GM23338 (cell line): ENCODE measurements around the gene DENND2A. TPM values are rescaled to one million over a fixed set of nuclear protein-coding genes. Genes with fewer than 3 reads are reported as not detected.

ENCODE experiments used
- ATAC-seq: fragments of 200-7000 bp; cut with Tn5 transposase; 3 replicates; pipeline ENCODE4 v1.9.1; 2020
- DNase-seq: peaks from one replicate; pipeline ENCODE4 v3.0.0-alpha.2; 2015; ENCODE audit warnings: low spot score
- H2AFZ ChIP-seq: fragments of 200-600 bp; sonication (generic); 2 replicates; pipeline ENCODE4 v1.8.0; 2016; ENCODE audit warnings: antibody characterized with exemption, mild to moderate bottlenecking, moderate library complexity
- H3F3A ChIP-seq: fragments of 200-600 bp; sonication (generic); replicated peaks from 2 replicates; pipeline ENCODE4 v1.8.0; 2017; ENCODE audit warnings: antibody characterized with exemption, mixed run types, low read depth
- H3K27ac ChIP-seq: fragments of 200-600 bp; sonication (generic); 2 replicates; pipeline ENCODE4 v1.6.1; 2016; ENCODE audit warnings: low read depth
- H3K27me3 ChIP-seq: fragments of 200-600 bp; sonication (generic); 2 replicates; pipeline ENCODE4 v1.8.0; 2016; ENCODE audit warnings: mild to moderate bottlenecking, mixed run types, moderate library complexity; ENCODE audit not compliant: insufficient read depth
- H3K36me3 ChIP-seq: fragments of 200-600 bp; sonication (generic); 2 replicates; pipeline ENCODE4 v1.8.0; 2016; ENCODE audit warnings: mild to moderate bottlenecking; ENCODE audit not compliant: insufficient read depth
- H3K4me1 ChIP-seq: fragments of 200-600 bp; sonication (generic); 2 replicates; pipeline ENCODE4 v1.8.0; 2016; ENCODE audit warnings: mild to moderate bottlenecking, moderate library complexity; ENCODE audit not compliant: insufficient read depth
- H3K4me2 ChIP-seq: fragments of 200-600 bp; sonication (generic); 2 replicates; pipeline ENCODE4 v1.7.1; 2017; ENCODE audit warnings: mixed run types
- H3K4me3 ChIP-seq: fragments of 200-600 bp; sonication (generic); 2 replicates; pipeline ENCODE4 v1.6.1; 2016; ENCODE audit warnings: mixed run types
- H3K79me2 ChIP-seq: fragments of 200-600 bp; sonication (generic); replicated peaks from 2 replicates; pipeline ENCODE4 v1.8.0; 2017; ENCODE audit warnings: mild to moderate bottlenecking; ENCODE audit not compliant: insufficient read depth
- H3K9me2 ChIP-seq: fragments of 200-600 bp; sonication (generic); 2 replicates; pipeline ENCODE4 v1.8.0; 2017; ENCODE audit not compliant: insufficient read depth
- H4K20me1 ChIP-seq: fragments of 200-600 bp; sonication (generic); replicated peaks from 2 replicates; pipeline ENCODE4 v1.8.0; 2017; ENCODE audit warnings: mild to moderate bottlenecking; ENCODE audit not compliant: insufficient read depth
- H3K27ac Mint-ChIP-seq: 2 replicates; pipeline ENCODE4 v1.8.0; 2020; ENCODE audit warnings: inconsistent platforms, mild to moderate bottlenecking, moderate library complexity, mixed read lengths
- H3K27me3 Mint-ChIP-seq: 3 replicates; pipeline ENCODE4 v1.8.0; 2022; ENCODE audit warnings: low read depth, mild to moderate bottlenecking, moderate library complexity, mixed read lengths, inconsistent platforms; ENCODE audit not compliant: insufficient read depth, poor library complexity
- H3K36me3 Mint-ChIP-seq: 3 replicates; pipeline ENCODE4 v1.8.0; 2021; ENCODE audit warnings: low read depth, mild to moderate bottlenecking, inconsistent platforms, moderate library complexity, mixed read lengths
- H3K4me1 Mint-ChIP-seq: 3 replicates; pipeline ENCODE4 v1.8.0; 2020; ENCODE audit warnings: mild to moderate bottlenecking, inconsistent platforms, mixed read lengths
- H3K4me3 Mint-ChIP-seq: 3 replicates; pipeline ENCODE4 v1.8.0; 2021; ENCODE audit warnings: moderate library complexity, mild to moderate bottlenecking, inconsistent platforms, mixed read lengths
- H3K9me3 Mint-ChIP-seq: 3 replicates; pipeline ENCODE4 v1.8.0; 2020; ENCODE audit warnings: moderate library complexity, mild to moderate bottlenecking, inconsistent platforms, mixed read lengths
- CREB1 ChIP-seq: fragments of 250-450 bp; sonication (Bioruptor Pico); IDR thresholded peaks from 2 replicates; pipeline ENCODE4 v1.5.0; 2020; ENCODE audit warnings: low read depth, mild to moderate bottlenecking, moderate library complexity
- EZH2phosphoT487 ChIP-seq: fragments of 200-600 bp; sonication (generic); IDR thresholded peaks from one replicate; pipeline ENCODE4 v1.8.1; 2018; ENCODE audit warnings: antibody characterized with exemption; ENCODE audit not compliant: unreplicated experiment
- JUNB ChIP-seq: IDR thresholded peaks from one replicate; pipeline ENCODE4 v1.6.1; 2016; ENCODE audit warnings: antibody characterized with exemption; ENCODE audit not compliant: unreplicated experiment
- POLR2AphosphoS5 ChIP-seq: IDR thresholded peaks from 2 replicates; pipeline ENCODE4 v1.6.1; 2016; ENCODE audit warnings: antibody characterized with exemption, low read depth
- REST ChIP-seq: IDR thresholded peaks from one replicate; pipeline ENCODE4 v1.6.1; 2018; ENCODE audit warnings: antibody characterized with exemption; ENCODE audit not compliant: unreplicated experiment
- STAT1 ChIP-seq: IDR thresholded peaks from one replicate; pipeline ENCODE4 v1.6.1; 2016; ENCODE audit warnings: antibody characterized with exemption; ENCODE audit not compliant: unreplicated experiment
- ZNF114 ChIP-seq: fragments of 250-450 bp; sonication (Bioruptor Pico); IDR thresholded peaks from 2 replicates; pipeline ENCODE4 v1.5.0; 2020; ENCODE audit warnings: mild to moderate bottlenecking, moderate library complexity
- ZNF331 ChIP-seq: fragments of 250-450 bp; sonication (Bioruptor Pico); IDR thresholded peaks from 2 replicates; pipeline ENCODE4 v1.5.0; 2020; ENCODE audit warnings: low read depth, mild to moderate bottlenecking, moderate library complexity
- ZNF462 ChIP-seq: fragments of 250-450 bp; sonication (Bioruptor Pico); IDR thresholded peaks from 2 replicates; pipeline ENCODE4 v1.5.0; 2020; ENCODE audit warnings: mild to moderate bottlenecking, moderate library complexity
- polyA plus RNA-seq: library from polyadenylated mRNA; unstranded; fragments of >200 nt; fragmentation: Nextera tagmentation; extraction: Ambion mirVana; gene quantifications from 2 replicates; pipeline ENCODE4 v1.2.1, GENCODE V29; 2016
- total RNA-seq: library from RNA; depleted of rRNA; stranded (reverse); fragments of >200 nt; shearing (Covaris generic); gene quantifications from 2 replicates; pipeline ENCODE4 v1.2.3, GENCODE V29; 2014

The DENND2A gene
- total and polyA plus RNA-seq, 2 experiments from 2014 or later: 1.7 to 5.6 TPM

- TF ChIP-seq ZNF462 (CRISPR knock-in tag): no peak
- no peak for TF ChIP-seq STAT1
- no peak for TF ChIP-seq CREB1 (CRISPR knock-in tag)
- no peak for TF ChIP-seq JUNB
- no peak for TF ChIP-seq POLR2AphosphoS5
- no peak for TF ChIP-seq ZNF331 (CRISPR knock-in tag)
- no peak for TF ChIP-seq ZNF114 (CRISPR knock-in tag)
- TF ChIP-seq EZH2phosphoT487: no peak
These were observed 24.3 kb downstream of the DENND2A start (continued) for GRCh38 chr7:140616328-140616727.

GRCh38 chr7:140611641-140612040 lies 29.0 kb downstream of the DENND2A start:
- H4K20me1 ChIP-seq: no peaks in the 10 kb centered on the region
- H3K27me3 ChIP-seq: no peaks in the 10 kb centered on the region
- no peak overlapping the region for H3K4me3 Mint-ChIP-seq
- H3K4me1 ChIP-seq: no peaks in the 10 kb centered on the region
- no peak overlapping the region for H3K27ac Mint-ChIP-seq
- H3K36me3 Mint-ChIP-seq: no peaks in the 10 kb centered on the region
- TF ChIP-seq CREB1 (CRISPR knock-in tag) (no peak), STAT1 (no peak), REST (no peak)
- H3K27me3 Mint-ChIP-seq: peaks cover 5% of the 10 kb centered on the region
- no peak for ATAC-seq
- H3K4me2 ChIP-seq: no peak overlapping the region
- no peak overlapping the region for H3K4me3 ChIP-seq
- H3K36me3 ChIP-seq: no peaks in the 10 kb centered on the region; the same call in 1 of the 2 replicates
- no peaks in the 10 kb centered on the region for H3K79me2 ChIP-seq
- no peak overlapping the region for H2AFZ ChIP-seq
- H3K4me1 Mint-ChIP-seq: no peaks in the 10 kb centered on the region
- H3F3A ChIP-seq: no peaks in the 10 kb centered on the region
- no peaks in the 10 kb centered on the region; the same call in 2 of the 3 replicates for H3K9me3 Mint-ChIP-seq
- H3K9me2 ChIP-seq: no peaks in the 10 kb centered on the region
- H3K27ac ChIP-seq: no peak overlapping the region
- no peak for DNase-seq
